ENCODE results near the gene PDE7B.
"Not testable (repeated sequence)": the region's sequence is repeated elsewhere in the genome, so short reads cannot be mapped to it uniquely, and the experiment has no call there.

Gene PDE7B

GRCh38 chr6:136216503-136217401, 365.3 kb downstream of the PDE7B start:
- no peak for DNase-seq (ENCODE audit: low read depth in 2 of 3, low spot score in 1 of 3)

GRCh38 chr6:136224974-136225373, 373.5 kb downstream of the PDE7B start:
- not testable (repeated sequence) for DNase-seq (ENCODE audit: low read depth in 2 of 3, low spot score in 1 of 3)

GRCh38 chr6:136225496-136225895, 374.0 kb downstream of the PDE7B start:
- peak in 2 of 3 donors; percentile 5 to 10 for DNase-seq (ENCODE audit: low read depth in 2 of 3, low spot score in 1 of 3)

- DNase-seq (ENCODE audit: low read depth in 2 of 3, low spot score in 1 of 3), result peak; percentile 25 to 71 (median 25)
Measured at GRCh38 chr6:136226027-136226673, 374.6 kb downstream of the PDE7B start.

DNA sequence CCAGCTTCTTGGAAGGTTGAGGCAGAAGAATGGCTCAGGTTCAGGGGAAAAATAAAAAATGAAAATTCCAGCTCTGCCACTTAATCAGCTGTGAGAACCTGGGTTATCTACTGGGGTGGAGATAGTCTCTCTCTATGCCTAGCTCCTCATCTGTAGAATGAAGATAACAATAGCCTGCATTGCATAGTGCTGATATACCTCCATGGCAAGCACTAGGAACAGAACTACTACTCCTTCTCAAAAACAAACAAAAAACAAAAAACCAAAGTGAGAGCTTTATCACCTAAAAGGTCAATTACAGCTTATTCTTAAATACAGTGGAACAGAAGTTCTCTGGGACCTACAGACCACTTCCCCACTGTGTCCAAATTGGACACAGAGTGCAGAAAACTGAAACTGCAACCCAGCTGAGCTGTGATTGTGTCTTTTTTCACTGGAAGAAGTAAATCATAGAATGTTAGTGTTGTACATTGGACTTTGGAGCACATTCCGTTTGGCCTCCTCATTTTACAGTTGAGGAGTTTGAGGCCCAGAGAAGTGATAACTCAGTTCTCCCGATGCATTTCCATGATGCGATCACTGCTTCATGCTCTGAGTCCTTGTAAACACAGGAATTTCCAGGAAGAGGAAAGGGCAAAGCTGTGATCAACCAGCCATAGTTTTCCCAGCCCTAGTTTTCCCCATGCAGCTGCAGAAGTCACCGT, 375.3 kb downstream of the PDE7B start:
- DNase-seq (ENCODE audit: low read depth in 2 of 3, low spot score in 1 of 3), result no peak

DNA sequence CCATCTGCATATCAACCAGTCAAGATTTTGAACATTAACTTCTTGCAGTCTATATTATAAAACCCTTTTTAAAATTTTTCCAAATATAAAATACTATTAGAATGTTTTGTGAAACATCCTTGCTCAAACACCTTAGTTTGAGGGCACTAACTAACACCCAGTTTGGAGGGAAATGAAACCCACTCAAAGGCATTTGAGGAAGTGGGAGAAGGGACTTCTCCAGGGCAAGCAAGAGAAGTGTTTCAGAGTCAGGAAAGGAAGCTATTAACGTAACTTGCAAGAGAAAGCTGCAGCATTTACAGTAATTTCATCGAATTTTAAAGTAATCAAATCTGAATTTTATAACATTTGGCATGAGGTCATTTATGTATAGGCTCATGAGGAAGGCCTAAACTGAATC, 377.3 kb downstream of the PDE7B start:
- DNase-seq (ENCODE audit: low read depth in 2 of 3, low spot score in 1 of 3), result no peak

- no peak for DNase-seq (ENCODE audit: low read depth in 2 of 3, low spot score in 1 of 3)
Measured at GRCh38 chr6:136230219-136230853, 378.8 kb downstream of the PDE7B start.

DNA sequence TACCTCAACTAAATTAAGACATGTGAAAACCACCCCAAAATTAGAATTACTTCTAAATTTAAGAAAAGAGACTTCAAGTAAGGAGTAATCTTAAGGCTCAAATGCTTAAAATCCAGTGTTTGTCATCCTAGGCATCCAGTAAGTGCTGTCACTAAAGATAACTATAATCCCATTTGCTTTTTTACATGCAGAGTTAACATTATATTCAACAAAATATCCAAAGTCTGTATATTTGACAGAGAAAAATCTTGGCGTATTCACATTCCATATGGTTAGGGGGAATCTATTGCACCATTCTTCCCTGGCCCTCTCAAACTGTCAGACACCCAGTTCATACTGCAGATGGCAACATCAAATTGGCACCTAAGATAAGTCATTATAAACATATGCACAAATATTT, 381.2 kb downstream of the PDE7B start:
- no peak for DNase-seq (ENCODE audit: low read depth in 2 of 3, low spot score in 1 of 3)

DNA sequence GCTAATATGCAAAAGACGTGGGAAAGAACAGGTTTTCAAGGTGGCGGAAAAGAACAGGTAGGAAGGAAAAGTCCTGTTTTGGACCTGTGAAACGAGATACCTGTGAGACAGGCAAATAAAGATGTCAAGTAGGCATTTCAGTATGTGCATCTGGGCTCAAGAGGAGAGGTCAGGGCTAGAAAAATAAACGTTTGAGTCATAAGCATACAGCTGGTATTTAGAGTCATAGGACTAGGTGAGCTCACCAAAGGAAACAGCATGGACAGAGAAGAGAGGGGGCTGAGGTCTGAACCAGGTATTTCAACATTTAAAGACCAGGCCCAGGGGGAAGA, 383.7 kb downstream of the PDE7B start:
- no peak for DNase-seq (ENCODE audit: low read depth in 2 of 3, low spot score in 1 of 3)

- no peak for DNase-seq (ENCODE audit: low read depth in 2 of 3, low spot score in 1 of 3)
Measured at GRCh38 chr6:136236466-136237293, 385.2 kb downstream of the PDE7B start.

DNA sequence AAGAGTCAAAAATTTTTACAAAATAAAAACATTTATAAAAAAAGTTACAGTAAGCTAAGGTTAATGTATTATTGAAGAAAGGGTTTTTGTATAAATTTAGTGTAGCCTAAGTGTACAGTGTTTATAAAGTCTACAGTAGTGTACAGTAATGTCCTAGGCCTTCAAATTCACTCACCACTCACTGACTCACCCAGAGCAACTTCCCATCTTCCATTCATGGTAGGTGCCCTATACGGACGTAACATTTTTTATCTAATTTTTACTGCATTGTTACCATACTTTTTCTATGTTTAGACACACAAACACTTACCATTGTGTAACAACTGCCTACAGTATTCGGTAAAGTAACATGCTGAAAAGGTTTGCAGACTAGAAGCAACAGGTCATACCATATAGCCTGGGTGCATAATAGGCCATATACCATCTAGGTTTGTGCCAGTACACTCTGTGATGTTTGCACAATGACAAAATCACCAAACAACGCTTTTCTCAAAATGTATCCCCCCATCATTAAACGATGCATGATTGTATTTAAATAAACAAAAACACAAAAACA, 392.6 kb downstream of the PDE7B start:
- no peak for DNase-seq (ENCODE audit: low read depth in 2 of 3, low spot score in 1 of 3)
